ENCODE measurements around the gene ALDH8A1. TPM values are rescaled to one million over a fixed set of nuclear protein-coding genes. Genes with fewer than 3 reads are reported as not detected.

ALDH8A1 gene
- total and polyA plus RNA-seq, 2 of the 13 experiments (the other 11 are each of a cell fraction or from before 2014, with no cell fraction given): 1.1 to 3.4 TPM

GRCh38 chr6:134932098-134932497 lies 17.8 kb downstream of the ALDH8A1 start:
- Histone ChIP-seq H3K27me3 (ENCODE audit: control insufficient read depth in 1 of 2, insufficient read depth in 2 of 2, low read length in 2 of 2) (no peaks in the 10 kb centered on the region), H3K79me2 (ENCODE audit: insufficient read depth, low read length) (no peaks in the 10 kb centered on the region), H3K9me3 (ENCODE audit: low read length) (no peaks in the 10 kb centered on the region), H3K36me3 (replicated peaks in 1 of 2; ENCODE audit: control insufficient read depth in 1 of 2, insufficient read depth in 2 of 2, low read length in 2 of 2) (no peaks in the 10 kb centered on the region), H3K4me1 (ENCODE audit: insufficient read depth, low read length) (peaks cover 9% of the 10 kb centered on the region), H3K4me2 (ENCODE audit: low read depth, low read length) (no peak overlapping the region), H3K9ac (ENCODE audit: insufficient read depth, low read depth, low read length) (no peak overlapping the region), H3K27ac (ENCODE audit: extremely low read length, insufficient read depth, low read length) (no peak overlapping the region), H3K4me3 (replicated peaks in 1 of 3; ENCODE audit: insufficient read depth in 1 of 3, low read depth in 2 of 3, low read length in 3 of 3) (no peak overlapping the region), H2AFZ (ENCODE audit: low read length) (no peak overlapping the region), H4K20me1 (ENCODE audit: insufficient read depth, low read length) (no peaks in the 10 kb centered on the region)
- TF ChIP-seq NR2C2 (CRISPR knock-in tag; IDR thresholded peaks at IDR 0.05; ENCODE audit: borderline replicate concordance) (no peak), FOXP1 (IDR thresholded peaks at IDR 0.05) (no peak), FOXP1 (CRISPR knock-in tag; IDR thresholded peaks at IDR 0.05) (no peak), MLLT10 (CRISPR knock-in tag; IDR thresholded peaks at IDR 0.05) (no peak)
- ATAC-seq: no peak
- in situ Hi-C loops (cut with HindIII; ENCODE audit: extremely low pct_ligation_motif_present, low pct_unique_long_range_greater_than_20kb): loop anchor here (10.0 kb wide), 1 partner anchor 807 kb away; no protein-coding TSS in a partner anchor
- POLR2A ChIA-PET: no interaction called here
- no peak for FAIRE-seq
- CTCF ChIA-PET (ENCODE audit: low intra/inter-chr PET ratio, low total read pairs): no interaction called here
- 71% methylated on average over 5 of the region's 5 CpGs for WGBS (ENCODE audit: low lambda C conversion rate)
- no peak for DNase-seq (ENCODE audit: low spot score)
- no TSS peak for BruUV-seq (replicated peaks)
- intact Hi-C loops (cut with micrococcal nuclease; ENCODE audit: unreplicated experiment): no loop called here

GRCh38 chr6:134930463-134930862 lies 19.4 kb downstream of the ALDH8A1 start:
- ChIA-PET CTCF (ENCODE audit: low intra/inter-chr PET ratio, low total read pairs) (no interaction called here), POLR2A (no interaction called here)
- DNase-seq (ENCODE audit: low spot score): no peak
- H3K36me3 ChIP-seq (replicated peaks in 1 of 2; ENCODE audit: control insufficient read depth in 1 of 2, insufficient read depth in 2 of 2, low read length in 2 of 2): no peaks in the 10 kb centered on the region
- no peaks in the 10 kb centered on the region for H3K27me3 ChIP-seq (ENCODE audit: control insufficient read depth in 1 of 2, insufficient read depth in 2 of 2, low read length in 2 of 2)
- H3K4me3 ChIP-seq (replicated peaks in 1 of 3; ENCODE audit: insufficient read depth in 1 of 3, low read depth in 2 of 3, low read length in 3 of 3): no peak overlapping the region
- H4K20me1 ChIP-seq (ENCODE audit: insufficient read depth, low read length): no peaks in the 10 kb centered on the region
- no peak overlapping the region for H2AFZ ChIP-seq (ENCODE audit: low read length)
- peaks cover 9% of the 10 kb centered on the region for H3K4me1 ChIP-seq (ENCODE audit: insufficient read depth, low read length)
- no peak overlapping the region for H3K27ac ChIP-seq (ENCODE audit: extremely low read length, insufficient read depth, low read length)
- intact Hi-C loops (cut with micrococcal nuclease; ENCODE audit: unreplicated experiment) (no loop called here), in situ Hi-C loops (cut with HindIII; ENCODE audit: extremely low pct_ligation_motif_present, low pct_unique_long_range_greater_than_20kb) (loop anchor here (10.0 kb wide), 1 partner anchor 806 kb away; no protein-coding TSS in a partner anchor)
- TF ChIP-seq ZNF580 (CRISPR knock-in tag; IDR thresholded peaks at IDR 0.05; ENCODE audit: borderline replicate concordance, low read depth): no peak
- TF ChIP-seq ZNF839 (CRISPR knock-in tag; IDR thresholded peaks at IDR 0.05; ENCODE audit: borderline replicate concordance): no peak
- no peak for TF ChIP-seq ZSCAN12 (CRISPR knock-in tag; IDR thresholded peaks at IDR 0.05)
- TF ChIP-seq ZNF331 (CRISPR knock-in tag; IDR thresholded peaks at IDR 0.05): no peak
- TF ChIP-seq ZNF790 (CRISPR knock-in tag; IDR thresholded peaks at IDR 0.05; ENCODE audit: borderline replicate concordance): no peak
- H3K9me3 ChIP-seq (ENCODE audit: low read length): no peaks in the 10 kb centered on the region
- no peaks in the 10 kb centered on the region for H3K79me2 ChIP-seq (ENCODE audit: insufficient read depth, low read length)
- no peak overlapping the region for H3K9ac ChIP-seq (ENCODE audit: insufficient read depth, low read depth, low read length)
- no peak for ATAC-seq
- no peak overlapping the region for H3K4me2 ChIP-seq (ENCODE audit: low read depth, low read length)
- BruUV-seq (replicated peaks): no TSS peak
- WGBS (ENCODE audit: low lambda C conversion rate): 85% methylated on average over 6 of the region's 6 CpGs
- FAIRE-seq: no peak

Data from HepG2 (cell line).